Adipocyte (in vitro differentiated cells): ENCODE measurements around the gene CPLX3.

Experiments used
- DNase-seq: peaks from one replicate; pipeline ENCODE4 v3.0.0-alpha.2; 2015; ENCODE audit warnings: low read depth
- H3K27me3 ChIP-seq: replicated peaks from 2 replicates; pipeline ENCODE4 v1.7.0; 2013; ENCODE audit warnings: mild to moderate bottlenecking, low read length, moderate library complexity; ENCODE audit not compliant: control insufficient read depth, insufficient read depth
- H3K36me3 ChIP-seq: 2 replicates; pipeline ENCODE4 v1.7.0; 2013; ENCODE audit warnings: low read length, mild to moderate bottlenecking, moderate library complexity; ENCODE audit not compliant: control insufficient read depth, insufficient read depth, severe bottlenecking
- H3K4me1 ChIP-seq: 2 replicates; pipeline ENCODE4 v1.7.0; 2013; ENCODE audit warnings: mild to moderate bottlenecking, low read length, moderate library complexity; ENCODE audit not compliant: control insufficient read depth, insufficient read depth
- H3K4me3 ChIP-seq: 2 replicates; pipeline ENCODE4 v1.7.0; 2013; ENCODE audit warnings: mild to moderate bottlenecking, low read length, moderate library complexity
- H3K9ac ChIP-seq: 2 replicates; pipeline ENCODE4 v1.7.0; 2013; ENCODE audit warnings: mild to moderate bottlenecking, low read length, moderate library complexity
- H3K9me3 ChIP-seq: 2 replicates; pipeline ENCODE4 v1.7.0; 2013; ENCODE audit warnings: mild to moderate bottlenecking, low read length, moderate library complexity; ENCODE audit not compliant: control insufficient read depth

Gene CPLX3

GRCh38 chr15:74826364-74826819 lies at the start of gene CPLX3:
Gene CPLX3, plus strand, starts transcription at chr15:74826627. Its CDS starts 77 bp downstream, at chr15:74826704.
- Histone ChIP-seq H3K9ac (no peak within 1 kb of the TSS), H3K36me3 (no peaks in the 10 kb centered on the region), H3K4me1 (no peaks in the 10 kb centered on the region), H3K9me3 (no peaks in the 10 kb centered on the region), H3K4me3 (no peak within 1 kb of the TSS), H3K27me3 (peaks cover 54% of the 10 kb centered on the region)
- peak; percentile 50 for DNase-seq

GRCh38 chr15:74776821-74777768 lies 49.3 kb upstream of the CPLX3 start:
- DNase-seq = peak; percentile 18
- Histone ChIP-seq H3K4me3 (no peak overlapping the region), H3K9ac (no peak overlapping the region), H3K27me3 (no peaks in the 10 kb centered on the region), H3K4me1 (peaks cover 24% of the 10 kb centered on the region), H3K36me3 (no peaks in the 10 kb centered on the region), H3K9me3 (no peaks in the 10 kb centered on the region)

- no peak for DNase-seq
- H3K9me3 ChIP-seq = no peaks in the 10 kb centered on the region
- H3K9ac ChIP-seq = no peak overlapping the region
- H3K36me3 ChIP-seq = no peaks in the 10 kb centered on the region
- H3K4me1 ChIP-seq = peaks cover 27% of the 10 kb centered on the region
- H3K4me3 ChIP-seq = no peak overlapping the region
- H3K27me3 ChIP-seq = no peaks in the 10 kb centered on the region
These were observed 48.4 kb upstream of the CPLX3 start for GRCh38 chr15:74777769-74778598.

GRCh38 chr15:74778599-74778970 lies 47.8 kb upstream of the CPLX3 start:
- DNase-seq = no peak
- Histone ChIP-seq H3K9me3 (no peaks in the 10 kb centered on the region), H3K9ac (no peak overlapping the region), H3K27me3 (no peaks in the 10 kb centered on the region), H3K4me3 (no peak overlapping the region), H3K36me3 (no peaks in the 10 kb centered on the region), H3K4me1 (peaks cover 33% of the 10 kb centered on the region)

- no peaks in the 10 kb centered on the region for H3K27me3 ChIP-seq
- H3K9ac ChIP-seq = no peak overlapping the region
- no peaks in the 10 kb centered on the region for H3K9me3 ChIP-seq
- H3K36me3 ChIP-seq = no peaks in the 10 kb centered on the region
- DNase-seq = no peak
- H3K4me1 ChIP-seq = peaks cover 39% of the 10 kb centered on the region
- H3K4me3 ChIP-seq = no peak overlapping the region
These were observed 47.2 kb upstream of the CPLX3 start for GRCh38 chr15:74779162-74779648.

GRCh38 chr15:74780523-74781430 lies 45.6 kb upstream of the CPLX3 start:
- no peak for DNase-seq
- Histone ChIP-seq H3K27me3 (no peaks in the 10 kb centered on the region), H3K4me1 (peaks cover 39% of the 10 kb centered on the region), H3K9me3 (no peaks in the 10 kb centered on the region), H3K9ac (peak overlapping the region; percentile 66), H3K36me3 (no peaks in the 10 kb centered on the region), H3K4me3 (peak overlapping the region; percentile 78)

GRCh38 chr15:74781431-74782258 lies 44.8 kb upstream of the CPLX3 start, which contains the start of gene CSK:
Gene CSK, plus strand, starts transcription at chr15:74782080. Its CDS starts 16,218 bp downstream, at chr15:74798298.
- peak; percentile 89 for DNase-seq
- no peaks in the 10 kb centered on the region for H3K9me3 ChIP-seq
- no peaks in the 10 kb centered on the region for H3K36me3 ChIP-seq
- peaks cover 40% of the 10 kb centered on the region for H3K4me1 ChIP-seq
- peak within 1 kb of the TSS; percentile 94 for H3K9ac ChIP-seq
- H3K4me3 ChIP-seq = peak within 1 kb of the TSS; percentile 96
- H3K27me3 ChIP-seq = no peaks in the 10 kb centered on the region

- H3K36me3 ChIP-seq = no peaks in the 10 kb centered on the region
- H3K4me3 ChIP-seq = peak overlapping the region; percentile 96
- peak; percentile 66 for DNase-seq
- H3K4me1 ChIP-seq = peaks cover 40% of the 10 kb centered on the region
- H3K27me3 ChIP-seq = no peaks in the 10 kb centered on the region
- no peaks in the 10 kb centered on the region for H3K9me3 ChIP-seq
- peak overlapping the region; percentile 94 for H3K9ac ChIP-seq
These were observed 44.0 kb upstream of the CPLX3 start for GRCh38 chr15:74782259-74783071.

GRCh38 chr15:74783072-74783807 lies 43.2 kb upstream of the CPLX3 start:
- Histone ChIP-seq H3K4me3 (peak overlapping the region; percentile 96), H3K9ac (peak overlapping the region; percentile 94)

More at GRCh38 chr15:74783072-74783807, 43.2 kb upstream of the CPLX3 start:
- peak; percentile 50 for DNase-seq
- H3K9me3 ChIP-seq = no peaks in the 10 kb centered on the region
- no peaks in the 10 kb centered on the region for H3K36me3 ChIP-seq
- no peaks in the 10 kb centered on the region for H3K27me3 ChIP-seq
- peaks cover 37% of the 10 kb centered on the region for H3K4me1 ChIP-seq
